Kasumi-1 (cell line): ENCODE measurements around the gene TIMM22.
A peak's percentile ranks its signal among the peaks of the same experiment; 100 is the strongest.
"Not testable (repeated sequence)": the region's sequence is repeated elsewhere in the genome, so short reads cannot be mapped to it uniquely, and the experiment has no call there.

Experiments
- DNase-seq, 2 experiments: peaks; one replicate each; lab custom pipeline; 2025; lab: John Stamatoyannopoulos, UW

Gene TIMM22

DNA sequence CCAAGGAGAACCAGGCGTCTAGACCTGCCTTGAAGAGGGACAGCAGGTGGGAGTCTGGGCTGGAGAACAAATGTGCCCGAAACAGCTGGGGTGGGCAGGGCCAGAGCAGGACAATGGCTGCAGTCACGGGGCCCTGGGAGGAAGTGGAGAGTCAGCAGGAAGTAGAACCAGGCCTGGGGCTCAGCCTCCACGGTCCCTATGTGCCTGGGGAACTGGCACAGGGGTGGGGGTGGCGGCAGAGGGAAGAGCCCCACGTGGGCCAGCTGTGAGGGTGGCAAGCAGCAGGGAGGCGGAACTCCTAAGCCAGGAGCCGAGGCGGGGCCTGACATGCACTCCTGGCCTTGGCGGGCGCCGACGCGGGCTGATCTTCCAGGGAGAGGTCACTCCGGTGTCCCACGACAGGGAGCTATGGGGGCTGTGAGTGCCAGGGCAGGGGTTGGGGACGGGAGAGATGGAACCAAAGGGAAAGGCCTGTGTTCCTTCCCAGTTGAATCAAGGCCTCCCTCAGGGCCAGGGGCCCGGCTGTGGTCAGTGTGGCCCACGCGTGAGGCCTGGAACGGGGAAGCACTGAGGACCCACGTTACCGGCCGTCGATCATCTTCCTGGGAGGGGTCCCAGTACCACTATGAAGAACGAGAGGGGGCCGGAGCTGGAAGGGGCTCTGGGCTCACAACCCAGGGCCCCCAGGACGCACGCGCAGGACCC lies 42.7 kb downstream of the TIMM22 start:
- DNase-seq, result peak; percentile 45 to 47

DNA sequence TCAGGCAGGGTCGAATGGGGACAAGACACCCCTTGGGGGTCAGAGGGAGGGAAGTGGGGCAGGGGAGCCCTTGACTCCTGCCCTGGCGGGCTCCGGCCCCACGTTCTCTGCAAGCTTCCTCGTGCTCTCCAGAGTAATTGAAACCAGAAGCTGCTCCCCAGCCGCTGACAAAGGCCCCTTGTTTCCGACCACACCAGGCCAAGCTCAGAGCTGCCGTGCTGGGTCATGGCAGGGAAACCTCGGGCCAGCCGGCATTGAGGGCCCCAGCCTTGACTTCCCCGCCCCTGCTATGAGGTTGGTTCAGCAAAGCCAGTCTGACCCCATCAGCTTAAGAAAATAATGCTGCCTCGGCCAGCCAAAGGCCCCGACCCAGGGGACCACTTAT lies 43.3 kb downstream of the TIMM22 start:
- DNase-seq, result no peak

DNA sequence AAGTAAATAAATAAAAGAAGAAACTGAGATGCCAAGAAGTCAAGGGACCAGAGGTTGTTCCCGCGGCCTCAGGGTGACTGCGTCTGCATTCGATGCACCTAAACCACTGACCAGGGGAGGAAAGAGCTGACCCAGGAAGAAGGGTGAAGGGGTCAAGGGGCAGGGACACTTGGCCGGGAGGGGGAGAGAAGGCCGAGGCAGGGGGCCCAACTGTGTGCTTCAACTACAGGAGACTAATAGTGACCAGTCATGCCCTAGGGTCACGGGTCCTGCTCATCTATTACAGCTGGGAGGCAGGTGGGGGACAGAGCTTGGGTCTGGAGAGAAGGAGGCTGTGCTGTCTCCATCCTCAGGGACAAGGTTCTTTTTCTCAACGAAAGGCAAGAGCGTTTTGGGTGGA lies 44.8 kb downstream of the TIMM22 start:
- no peak for DNase-seq

DNA sequence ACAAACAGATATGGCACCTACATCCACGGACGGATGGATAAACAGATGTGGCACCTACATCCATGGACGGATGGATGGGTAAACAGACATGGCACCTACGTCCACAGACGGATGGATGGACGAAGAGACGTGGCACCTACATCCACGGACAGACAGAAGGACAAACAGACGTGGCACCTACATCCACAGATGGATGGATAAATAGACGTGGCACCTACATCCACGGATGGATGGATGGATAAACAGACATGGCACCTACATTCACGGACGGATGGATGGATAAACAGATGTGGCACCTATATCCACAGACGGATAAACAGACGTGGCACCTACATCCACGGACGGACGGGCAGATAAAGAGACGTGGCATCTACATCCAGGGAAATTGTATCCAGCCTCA lies 45.6 kb downstream of the TIMM22 start:
- no peak for DNase-seq

DNA sequence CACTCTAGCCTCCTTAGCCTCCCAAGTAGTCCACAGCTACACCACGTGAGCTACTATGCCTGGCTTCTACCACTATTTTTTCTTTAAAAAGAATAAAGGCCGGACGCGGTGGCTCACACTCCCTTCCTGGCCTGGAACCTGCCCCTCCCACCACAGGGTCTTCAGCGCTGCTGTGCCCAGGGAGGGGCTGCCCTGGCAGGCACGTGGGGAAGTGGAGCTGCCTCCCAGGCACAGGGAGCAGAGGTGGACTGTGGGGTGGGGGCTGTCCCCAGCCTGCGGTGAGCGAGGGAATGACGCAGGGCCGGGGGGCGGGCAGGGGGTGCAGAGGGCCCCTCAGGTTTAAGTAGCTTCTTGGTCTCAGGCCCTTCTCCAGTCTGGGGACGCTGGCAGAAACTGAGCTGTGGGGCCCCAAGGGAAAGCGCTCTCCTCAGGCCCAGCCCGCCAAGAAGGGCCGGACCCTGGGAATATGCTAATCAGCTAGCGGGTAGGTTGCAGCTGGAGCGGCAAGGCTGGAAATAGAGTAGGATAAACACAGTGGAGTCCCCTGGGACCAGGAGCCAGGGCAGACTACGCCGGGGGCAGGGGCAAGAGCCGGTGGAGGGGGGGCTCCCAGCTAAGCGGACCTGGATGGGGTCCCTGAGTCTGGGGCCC lies 46.8 kb downstream of the TIMM22 start:
- no peak for DNase-seq

DNA sequence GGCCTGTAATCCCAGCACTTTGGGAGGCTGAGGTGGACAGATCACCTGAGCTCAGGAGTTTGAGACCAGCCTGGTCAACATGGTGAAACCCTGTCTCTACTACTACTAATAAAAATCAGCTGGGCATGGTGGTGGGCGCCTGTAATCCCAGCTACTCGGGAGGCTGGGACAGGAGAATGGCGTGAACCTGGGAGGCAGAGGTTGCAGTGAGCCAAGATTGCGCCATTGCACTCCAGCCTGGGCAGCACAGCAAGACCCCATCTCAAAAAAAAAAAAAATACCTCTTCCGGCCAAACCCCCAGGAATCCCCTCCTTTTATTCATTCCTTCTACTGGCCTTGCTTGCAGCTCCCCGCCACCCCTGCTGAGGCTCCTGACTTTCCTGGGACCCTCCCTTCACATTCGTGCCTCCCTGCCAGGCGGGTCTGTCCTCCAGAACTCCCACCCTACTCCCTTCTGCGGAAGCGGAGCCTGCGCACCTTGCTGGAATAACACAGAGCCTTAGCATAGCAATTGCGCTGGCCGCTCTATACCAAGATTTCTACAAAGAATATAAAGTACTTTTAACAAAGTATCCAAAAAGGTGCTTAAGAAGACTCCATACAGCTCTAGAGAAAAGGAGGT lies 47.6 kb downstream of the TIMM22 start:
- DNase-seq, result not testable (repeated sequence)

DNA sequence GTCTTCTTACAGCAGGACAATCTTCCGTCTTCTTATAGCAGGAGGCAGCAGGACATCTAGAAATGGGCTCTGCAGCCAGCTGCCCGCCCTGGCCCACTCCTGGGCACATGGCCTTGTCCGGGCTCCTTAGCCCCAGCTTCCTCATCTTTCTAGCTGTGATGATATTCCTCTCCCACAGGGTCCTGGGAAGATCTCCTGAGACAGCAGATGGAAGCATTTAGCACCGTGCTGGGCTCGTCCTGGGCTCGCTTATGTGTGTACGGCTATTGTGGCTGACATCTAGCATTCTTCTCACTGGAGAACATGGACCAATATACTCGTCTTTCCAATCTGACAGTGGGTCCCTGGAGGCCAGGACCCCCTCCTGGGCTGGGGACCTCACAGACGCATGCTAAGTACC lies 48.5 kb downstream of the TIMM22 start:
- DNase-seq, result no peak

DNA sequence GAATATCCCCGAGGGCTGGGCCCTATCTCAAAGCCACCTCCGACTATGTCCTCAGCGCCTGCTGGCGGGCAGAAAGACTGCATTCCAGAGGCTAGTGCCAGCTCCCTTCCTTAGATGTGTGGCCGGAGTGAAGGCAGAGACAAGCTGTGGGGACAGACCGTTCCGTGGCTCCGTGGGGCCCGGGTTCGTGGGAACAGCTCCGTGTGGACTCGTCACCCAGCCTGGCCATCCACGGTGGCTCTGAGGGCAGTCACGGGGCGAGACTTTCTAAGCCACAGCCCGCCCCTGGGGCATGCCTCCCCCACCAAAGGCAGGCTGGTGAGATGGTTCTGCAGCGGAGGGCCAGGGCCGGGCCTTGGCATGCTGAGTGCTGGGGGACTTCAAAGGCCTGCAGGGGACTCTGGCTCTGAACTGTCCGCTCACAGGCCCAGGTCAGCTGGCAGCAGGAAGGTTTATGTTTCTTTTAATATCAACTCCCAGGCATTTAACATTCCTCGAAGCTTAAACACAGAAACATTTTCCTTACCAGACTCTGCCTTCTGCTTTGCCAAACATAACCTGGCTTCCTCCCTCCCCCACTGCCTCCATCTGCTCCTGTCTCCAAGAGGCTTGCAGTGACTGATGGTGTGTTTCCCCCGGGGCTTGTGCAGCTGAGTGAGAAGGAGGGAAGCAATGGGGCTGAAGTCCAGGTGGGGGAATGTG lies 50.4 kb downstream of the TIMM22 start:
- no peak for DNase-seq

DNA sequence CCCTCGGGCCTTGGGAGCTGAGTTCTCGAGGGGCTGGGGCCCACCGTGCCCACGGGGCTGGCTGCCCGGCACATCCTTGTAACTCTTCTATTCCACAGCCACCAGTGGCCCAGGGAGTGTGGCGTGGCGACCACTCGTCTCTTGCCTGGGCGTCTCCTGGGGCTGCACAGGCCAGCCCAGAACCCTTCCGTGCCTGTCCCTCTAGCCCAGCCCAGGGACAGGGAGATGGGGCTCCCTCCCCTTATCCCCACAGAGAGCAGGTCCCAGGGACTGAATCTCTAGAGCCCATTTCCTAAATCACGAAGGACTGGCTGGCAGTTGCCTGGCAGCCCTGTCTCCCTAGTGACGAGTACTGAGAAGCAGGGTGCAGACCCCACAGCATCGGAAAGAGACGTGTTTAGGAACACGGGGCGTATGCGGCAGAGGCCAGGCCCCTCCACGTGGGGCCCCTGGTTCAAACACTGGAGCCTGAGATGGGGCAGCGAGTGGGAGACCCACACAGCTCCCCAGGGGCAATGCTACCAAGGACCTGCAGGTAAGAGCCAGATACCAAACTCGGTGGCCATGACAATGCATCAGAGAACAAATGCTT lies 51.0 kb downstream of the TIMM22 start:
- no peak for DNase-seq

DNA sequence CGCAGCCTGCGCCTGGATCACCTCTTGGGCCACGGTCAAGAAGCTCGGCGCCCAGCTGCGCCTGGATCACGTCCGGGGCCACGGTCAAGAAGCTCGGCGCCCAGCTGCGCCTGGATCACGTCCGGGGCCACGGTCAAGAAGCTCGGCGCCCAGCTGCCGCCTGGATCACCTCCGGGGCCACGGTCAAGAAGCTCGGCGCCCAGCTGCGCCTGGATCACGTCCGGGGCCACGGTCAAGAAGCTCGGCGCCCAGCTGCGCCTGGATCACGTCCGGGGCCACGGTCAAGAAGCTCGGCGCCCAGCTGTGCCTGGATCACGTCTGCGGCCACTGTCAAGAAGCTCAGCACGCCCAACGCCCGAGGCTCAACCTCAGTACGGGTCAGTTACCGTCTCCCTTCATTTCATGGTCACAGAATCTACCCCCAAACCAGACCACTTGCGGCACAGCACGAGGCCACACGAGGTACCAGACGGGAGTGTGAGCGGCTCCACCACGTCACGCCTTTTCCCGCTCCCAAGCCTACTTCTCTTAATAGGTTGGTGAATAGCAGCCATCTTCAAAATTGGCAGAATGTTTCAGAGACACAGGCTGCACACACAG lies 51.7 kb downstream of the TIMM22 start:
- DNase-seq, result not testable (repeated sequence)

DNA sequence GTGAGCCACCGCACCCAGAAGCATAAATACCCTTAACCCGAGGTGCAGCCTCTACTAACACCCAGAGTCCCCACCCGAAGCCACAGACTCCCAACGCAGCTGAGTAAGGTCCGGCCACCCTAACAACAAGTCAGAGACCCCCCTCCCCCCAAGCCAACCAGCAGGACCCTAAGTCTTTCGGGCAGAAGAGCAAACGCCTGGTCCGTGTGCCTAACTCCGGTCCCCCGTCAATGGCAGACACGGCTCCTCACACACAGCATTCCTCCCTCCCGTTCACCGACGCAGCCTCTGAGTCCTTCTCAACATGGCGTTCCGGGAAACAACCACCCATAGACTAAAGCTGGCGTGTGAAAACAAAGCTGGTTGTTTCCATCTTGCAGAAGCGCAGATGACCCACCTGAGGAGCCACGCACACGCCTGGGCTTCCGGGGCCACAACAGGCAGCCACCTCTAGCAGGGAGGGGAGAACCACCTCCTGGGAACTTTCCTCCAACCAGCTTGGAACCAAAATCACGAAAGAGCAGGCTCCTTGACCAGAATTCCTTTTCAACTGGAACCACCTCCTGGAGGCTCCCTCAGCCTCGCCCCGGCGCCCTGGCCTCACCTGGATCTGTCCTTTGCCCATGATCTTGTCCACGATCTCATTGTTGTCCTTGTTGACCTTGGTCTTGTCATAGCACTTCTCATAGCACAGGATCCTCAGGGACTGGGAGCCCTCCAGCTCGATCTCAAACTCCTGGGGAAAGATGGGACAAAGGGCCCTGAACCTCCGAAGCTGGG lies 52.7 kb downstream of the TIMM22 start:
- no peak for DNase-seq

DNA sequence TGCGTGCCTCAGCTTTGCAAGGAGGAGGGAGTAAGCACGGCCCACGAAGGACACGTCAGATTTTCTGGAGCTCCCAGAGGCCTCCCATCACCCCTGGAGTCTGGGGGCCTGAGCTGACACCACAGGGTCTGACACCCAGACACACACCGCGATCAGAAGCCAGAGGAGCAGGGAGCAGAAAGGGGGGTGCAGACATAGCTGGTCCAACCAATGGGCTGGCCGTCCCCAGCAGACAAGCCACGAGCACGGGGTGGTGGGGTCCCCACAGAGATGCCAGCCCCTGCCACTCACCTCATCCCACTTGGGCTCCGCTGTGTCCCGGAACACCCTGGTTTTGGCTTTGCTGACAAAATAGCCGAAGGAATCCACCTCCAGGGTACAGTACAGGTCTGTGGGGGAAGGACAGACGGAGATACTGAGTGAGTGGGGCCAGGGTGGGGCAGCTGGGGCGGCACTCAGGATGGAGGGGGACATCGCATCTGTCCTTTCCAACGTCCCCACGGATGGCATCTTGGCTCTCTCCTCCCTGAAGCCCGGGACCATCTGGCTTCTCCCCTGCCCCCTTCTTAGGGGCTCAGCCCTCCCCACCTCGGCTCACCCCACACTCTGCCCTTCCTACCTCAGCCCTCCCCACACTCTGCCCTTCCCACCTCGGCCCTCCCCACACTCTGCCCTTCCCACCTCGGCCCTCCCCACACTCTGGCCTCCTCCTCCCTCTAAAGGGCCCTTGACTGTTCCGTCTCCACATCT lies 53.5 kb downstream of the TIMM22 start:
- DNase-seq, result no peak

DNA sequence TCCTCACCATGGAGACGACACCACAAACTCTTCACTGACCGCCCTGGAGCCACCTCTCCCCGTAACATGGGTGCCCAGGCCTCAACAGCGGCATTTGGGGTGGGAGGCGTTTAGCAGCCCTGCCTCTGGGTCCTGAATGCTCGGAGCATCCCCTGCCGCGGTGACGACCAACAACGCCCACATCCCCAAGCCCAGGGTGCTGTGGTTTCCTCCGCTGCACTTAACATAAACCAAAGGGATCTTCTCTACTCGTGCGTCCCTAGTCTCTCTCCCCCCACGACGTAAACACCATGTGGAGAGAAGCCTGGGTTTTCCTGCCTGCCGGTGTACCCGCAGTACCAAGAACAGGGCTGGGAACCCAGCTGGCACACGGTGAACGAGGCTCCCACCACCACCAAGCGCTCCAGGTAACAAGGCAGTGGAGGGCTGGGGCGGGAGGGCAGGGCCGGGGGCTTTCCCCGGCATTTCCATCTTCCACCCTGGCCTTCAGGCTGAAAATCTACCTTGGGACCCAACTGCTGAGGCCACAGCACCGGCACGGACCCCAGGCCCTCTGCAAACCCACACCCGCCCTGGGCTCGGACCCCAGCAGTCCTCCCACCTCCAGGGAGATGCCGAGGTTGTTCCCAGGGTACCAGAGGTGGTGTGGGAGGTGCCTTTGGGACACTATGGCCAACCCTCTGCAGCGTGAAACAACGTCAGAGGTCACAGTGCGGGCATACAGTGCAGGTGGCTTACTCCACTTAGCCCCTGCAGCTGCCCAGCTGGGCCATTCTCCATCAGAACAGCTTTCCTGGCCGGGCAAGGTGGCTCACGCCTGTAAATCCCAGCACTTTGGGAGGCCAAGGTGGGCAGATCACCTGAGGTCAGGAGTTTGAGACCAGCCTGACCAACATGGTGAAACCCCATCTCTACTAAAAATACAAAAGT lies 54.3 kb downstream of the TIMM22 start:
- no peak for DNase-seq
